Keratinocyte (primary cell): ENCODE measurements around the gene PRKCZ.

Experiments used
- EZH2 ChIP-seq: IDR thresholded peaks from one replicate; pipeline ENCODE4 v1.6.1; 2012; ENCODE audit warnings: inconsistent platforms, mild to moderate bottlenecking, low read length, moderate library complexity
- TF ChIP-seq, protein P1 (sequence below), 3 experiments: IDR thresholded peaks in 1 of 3; conservative IDR thresholded peaks in 1 of 3; optimal IDR thresholded peaks in 1 of 3; 2 replicates in 2 of 3; 3 replicates in 1 of 3; pipeline versions ENCODE3 to v1.5.1; 2011; ENCODE audit warnings: low read length in 3 of 3, mild to moderate bottlenecking in 3 of 3, moderate library complexity in 2 of 3, control low read depth in 1 of 3, inconsistent platforms in 1 of 3; ENCODE audit not compliant: insufficient read depth in 2 of 3; ENCODE audit errors: extremely low read depth in 1 of 3

DNA sequence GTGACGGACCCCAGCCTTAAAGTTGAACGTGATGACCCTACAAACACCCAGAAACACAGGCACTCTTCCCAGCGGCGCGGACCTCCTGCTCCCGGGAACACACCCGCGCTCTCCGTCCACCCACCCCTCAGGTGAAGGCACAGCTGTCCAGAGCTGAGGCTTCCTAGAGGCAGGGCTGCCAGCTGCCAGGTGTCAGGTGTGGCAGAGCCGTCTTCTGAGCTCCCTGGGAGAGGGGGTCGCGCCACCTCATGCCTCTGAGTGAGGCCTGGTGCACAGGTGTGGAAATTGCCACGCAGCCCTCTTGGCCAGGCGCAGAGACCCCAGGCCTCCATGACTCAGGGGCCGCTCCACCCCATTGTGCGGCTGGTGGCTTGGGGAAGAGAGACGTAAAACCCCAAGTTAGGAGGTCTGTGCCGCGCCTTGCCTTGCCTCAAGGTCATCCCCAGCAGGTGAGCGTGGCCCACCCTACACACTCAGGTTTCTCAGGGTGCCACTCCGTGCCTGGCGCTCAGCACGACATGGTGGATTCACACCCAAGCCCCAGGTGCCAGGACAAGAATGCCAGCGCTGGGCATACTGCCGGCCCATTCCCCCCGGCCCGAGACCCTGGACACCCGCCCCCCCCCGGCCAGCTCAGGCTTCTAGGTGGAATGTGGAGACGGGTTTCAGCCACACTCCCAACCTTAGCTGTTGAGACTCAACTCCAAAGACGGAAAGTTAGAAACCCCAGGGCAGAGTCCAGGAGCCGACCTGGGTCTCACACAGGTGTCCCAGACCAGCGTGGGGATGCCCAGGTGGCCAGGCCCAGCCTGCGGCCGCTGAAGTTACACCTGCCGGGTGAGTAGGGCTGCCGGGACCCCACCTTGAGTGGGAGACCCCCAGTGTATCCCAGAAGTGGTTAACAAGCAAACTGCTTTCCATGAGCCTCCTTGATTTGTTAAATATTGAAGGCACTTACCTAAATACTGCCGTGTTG, 136.0 kb downstream of the PRKCZ start:
- TF ChIP-seq, protein P1, sequence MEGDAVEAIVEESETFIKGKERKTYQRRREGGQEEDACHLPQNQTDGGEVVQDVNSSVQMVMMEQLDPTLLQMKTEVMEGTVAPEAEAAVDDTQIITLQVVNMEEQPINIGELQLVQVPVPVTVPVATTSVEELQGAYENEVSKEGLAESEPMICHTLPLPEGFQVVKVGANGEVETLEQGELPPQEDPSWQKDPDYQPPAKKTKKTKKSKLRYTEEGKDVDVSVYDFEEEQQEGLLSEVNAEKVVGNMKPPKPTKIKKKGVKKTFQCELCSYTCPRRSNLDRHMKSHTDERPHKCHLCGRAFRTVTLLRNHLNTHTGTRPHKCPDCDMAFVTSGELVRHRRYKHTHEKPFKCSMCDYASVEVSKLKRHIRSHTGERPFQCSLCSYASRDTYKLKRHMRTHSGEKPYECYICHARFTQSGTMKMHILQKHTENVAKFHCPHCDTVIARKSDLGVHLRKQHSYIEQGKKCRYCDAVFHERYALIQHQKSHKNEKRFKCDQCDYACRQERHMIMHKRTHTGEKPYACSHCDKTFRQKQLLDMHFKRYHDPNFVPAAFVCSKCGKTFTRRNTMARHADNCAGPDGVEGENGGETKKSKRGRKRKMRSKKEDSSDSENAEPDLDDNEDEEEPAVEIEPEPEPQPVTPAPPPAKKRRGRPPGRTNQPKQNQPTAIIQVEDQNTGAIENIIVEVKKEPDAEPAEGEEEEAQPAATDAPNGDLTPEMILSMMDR (optimal IDR thresholded peaks at IDR 0.05 in 1 of 3, IDR thresholded peaks at IDR 0.05 in 1 of 3, conservative IDR thresholded peaks at IDR 0.05 in 1 of 3; ENCODE audit: extremely low read depth in 1 of 3, insufficient read depth in 2 of 3, low read length in 3 of 3): no peak
- no peak for TF ChIP-seq EZH2
